Activated CD4-positive, alpha-beta T cell treated with anti-CD3 and anti-CD28 coated beads, Interleukin-2, Interleukin-4, amounts not matched to agents 100 ng/mL and 50 ng/mL, durations not matched to agents 16 hours and 8 hours (primary cell): ENCODE measurements around the gene ZCCHC17.
A peak's percentile ranks its signal among the peaks of the same experiment; 100 is the strongest.
"Not testable (repeated sequence)": the region's sequence is repeated elsewhere in the genome, so short reads cannot be mapped to it uniquely, and the experiment has no call there.

Source experiments
- DNase-seq: peaks from one replicate; pipeline ENCODE4 v3.0.0-alpha.2; 2020; ENCODE audit warnings: low spot score

Gene ZCCHC17

GRCh38 chr1:31371121-31371959 is 74.5 kb downstream of the ZCCHC17 start:
- no peak for DNase-seq

- no peak for DNase-seq
Measured at GRCh38 chr1:31372051-31372450, 75.2 kb downstream of the ZCCHC17 start.

- no peak for DNase-seq
Measured at GRCh38 chr1:31372751-31373055, 75.9 kb downstream of the ZCCHC17 start.

GRCh38 chr1:31373056-31373896 is 76.4 kb downstream of the ZCCHC17 start, which contains the start of gene FABP3:
FABP3 (minus strand) TSS chr1:31373076; CDS start chr1:31373014, 62 bp downstream.
- DNase-seq, result no peak

GRCh38 chr1:31373897-31374486 is 77.2 kb downstream of the ZCCHC17 start:
- no peak for DNase-seq

- no peak for DNase-seq
Measured at GRCh38 chr1:31374511-31375196, 77.8 kb downstream of the ZCCHC17 start.

- no peak for DNase-seq
Measured at GRCh38 chr1:31376375-31377134, 79.7 kb downstream of the ZCCHC17 start.

GRCh38 chr1:31377364-31377863 is 80.6 kb downstream of the ZCCHC17 start:
- DNase-seq, result no peak

GRCh38 chr1:31378001-31378400 is 81.2 kb downstream of the ZCCHC17 start:
- no peak for DNase-seq

GRCh38 chr1:31380181-31380580 is 83.3 kb downstream of the ZCCHC17 start:
- DNase-seq, result no peak

GRCh38 chr1:31381394-31382294 is 84.8 kb downstream of the ZCCHC17 start:
- no peak for DNase-seq

- DNase-seq, result no peak
Measured at GRCh38 chr1:31382379-31382989, 85.7 kb downstream of the ZCCHC17 start.

- no peak for DNase-seq
Measured at GRCh38 chr1:31383967-31384366, 87.1 kb downstream of the ZCCHC17 start.

GRCh38 chr1:31386576-31387243 is 89.9 kb downstream of the ZCCHC17 start:
- DNase-seq, result not testable (repeated sequence)

- DNase-seq, result no peak
Measured at GRCh38 chr1:31387612-31388011, 90.8 kb downstream of the ZCCHC17 start.

GRCh38 chr1:31389616-31390015 is 92.8 kb downstream of the ZCCHC17 start:
- DNase-seq, result no peak

GRCh38 chr1:31390071-31390470 is 93.2 kb downstream of the ZCCHC17 start:
- no peak for DNase-seq

- no peak for DNase-seq
Measured at GRCh38 chr1:31393463-31393862, 96.6 kb downstream of the ZCCHC17 start.

GRCh38 chr1:31394584-31395193 is 97.9 kb downstream of the ZCCHC17 start:
- DNase-seq, result peak; percentile 84
